ENCODE measurements around the gene TECPR2. TPM values are rescaled to one million over a fixed set of nuclear protein-coding genes. Genes with fewer than 3 reads are reported as not detected.

TECPR2 gene
- total and polyA plus RNA-seq, 2 of the 13 experiments (the other 11 are each of a cell fraction or from before 2014, with no cell fraction given): 3.5 to 5.7 TPM

- TF ChIP-seq BCLAF1 (IDR thresholded peaks at IDR 0.05): no peak
- 0 out of 2 replicates have a peak, but pooled peaks have one; percentile 8 for TF ChIP-seq CTCF (CRISPR knock-in tag; IDR thresholded peaks at IDR 0.05)
- peak; percentile 58; the same call in 1 of the 2 replicates for TF ChIP-seq POLR2AphosphoS5 (IDR thresholded peaks at IDR 0.05; ENCODE audit: low read depth, low read length)
- no peak for TF ChIP-seq ZNF850 (CRISPR knock-in tag; conservative IDR thresholded peaks at IDR 0.05)
- no peak for TF ChIP-seq PCBP1 (IDR thresholded peaks at IDR 0.05; ENCODE audit: borderline replicate concordance, low read depth, low read length)
- TF ChIP-seq MYC (CRISPR knock-in tag; IDR thresholded peaks at IDR 0.05; ENCODE audit: borderline replicate concordance): peak; percentile 48; the same call in 1 of the 2 replicates
- TF ChIP-seq KDM4B (CRISPR knock-in tag; IDR thresholded peaks at IDR 0.05): no peak
- no peak for TF ChIP-seq SP1 (IDR thresholded peaks at IDR 0.05)
- peak; percentile 82 for TF ChIP-seq SP1 (CRISPR knock-in tag; IDR thresholded peaks at IDR 0.05)
- TF ChIP-seq ZNF777 (CRISPR knock-in tag; IDR thresholded peaks at IDR 0.05): no peak
- TF ChIP-seq NCOA5 (CRISPR knock-in tag; IDR thresholded peaks at IDR 0.05): no peak
- TF ChIP-seq NFATC3 (CRISPR knock-in tag; IDR thresholded peaks at IDR 0.05): no peak
- no peak for TF ChIP-seq ZNF749 (CRISPR knock-in tag; IDR thresholded peaks at IDR 0.05; ENCODE audit: borderline replicate concordance)
- peak; percentile 71; the same call in 1 of the 2 replicates for TF ChIP-seq ESRRA (CRISPR knock-in tag; IDR thresholded peaks at IDR 0.05; ENCODE audit: low read depth)
- TF ChIP-seq PHF20 (CRISPR knock-in tag; IDR thresholded peaks at IDR 0.05): peak; percentile 83
- no peak for TF ChIP-seq SNAPC4 (CRISPR knock-in tag; IDR thresholded peaks at IDR 0.05)
- TF ChIP-seq FOXP1 (IDR thresholded peaks at IDR 0.05): no peak
- no peak for TF ChIP-seq FOXP1 (CRISPR knock-in tag; IDR thresholded peaks at IDR 0.05)
- no peak for TF ChIP-seq SOX5 (CRISPR knock-in tag; IDR thresholded peaks at IDR 0.05; ENCODE audit: borderline replicate concordance)
- TF ChIP-seq DMAP1 (CRISPR knock-in tag; IDR thresholded peaks at IDR 0.05): peak; percentile 63
- no peak for TF ChIP-seq TRIM22 (IDR thresholded peaks at IDR 0.05)
These were observed 43.2 kb upstream of the TECPR2 start, which contains the start of gene ZNF839 (continued) for GRCh38 chr14:102319351-102320032.
